Chondrocyte (in vitro differentiated cells): ENCODE results near the gene RELCH. TPM values are rescaled to one million over a fixed set of nuclear protein-coding genes. Genes with fewer than 3 reads are reported as not detected.
A peak's percentile ranks its signal among the peaks of the same experiment; 100 is the strongest.

Experiments used
- DNase-seq: peaks from one replicate; pipeline ENCODE4 v3.0.0; 2021; ENCODE audit warnings: mixed read lengths, low spot score
- H3K27ac Mint-ChIP-seq: one replicate; pipeline ENCODE4 v1.8.0; 2021; ENCODE audit warnings: mild to moderate bottlenecking, moderate library complexity, mixed read lengths; ENCODE audit not compliant: unreplicated experiment
- H3K27me3 Mint-ChIP-seq: 2 replicates; pipeline ENCODE4 v1.8.0; 2021; ENCODE audit warnings: low read depth, mixed read lengths
- H3K36me3 Mint-ChIP-seq: 2 replicates; pipeline ENCODE4 v1.8.0; 2021; ENCODE audit warnings: low read depth, mixed read lengths
- H3K4me1 Mint-ChIP-seq: 2 replicates; pipeline ENCODE4 v1.8.0; 2021; ENCODE audit warnings: low read depth, mild to moderate bottlenecking, mixed read lengths
- H3K4me3 Mint-ChIP-seq: one replicate; pipeline ENCODE4 v1.8.0; 2021; ENCODE audit warnings: mild to moderate bottlenecking, moderate library complexity, mixed read lengths; ENCODE audit not compliant: unreplicated experiment
- H3K9me3 Mint-ChIP-seq: 2 replicates; pipeline ENCODE4 v1.8.0; 2021; ENCODE audit warnings: low read depth, mixed read lengths
- CTCF ChIP-seq: fragments of 200-600 bp; sonication (generic); IDR thresholded peaks from 2 replicates; pipeline ENCODE4 v1.5.0; 2021; ENCODE audit warnings: antibody characterized with exemption, mild to moderate bottlenecking, moderate library complexity
- total RNA-seq: library from RNA; stranded (reverse); gene quantifications from 3 replicates; pipeline ENCODE4 v1.2.1, GENCODE V29; 2021

Gene RELCH
- total RNA-seq, 1 donor from 2014 or later, result 15.2 TPM

GRCh38 chr18:62248313-62248712, 61.3 kb downstream of the RELCH start:
- Mint-ChIP-seq H3K27me3 (no peaks in the 10 kb centered on the region), H3K36me3 (peaks cover 3% of the 10 kb centered on the region), H3K9me3 (no peaks in the 10 kb centered on the region), H3K4me3 (no peak overlapping the region), H3K27ac (no peak overlapping the region), H3K4me1 (peaks cover 9% of the 10 kb centered on the region)
- TF ChIP-seq CTCF, result no peak
- no peak for DNase-seq

DNA sequence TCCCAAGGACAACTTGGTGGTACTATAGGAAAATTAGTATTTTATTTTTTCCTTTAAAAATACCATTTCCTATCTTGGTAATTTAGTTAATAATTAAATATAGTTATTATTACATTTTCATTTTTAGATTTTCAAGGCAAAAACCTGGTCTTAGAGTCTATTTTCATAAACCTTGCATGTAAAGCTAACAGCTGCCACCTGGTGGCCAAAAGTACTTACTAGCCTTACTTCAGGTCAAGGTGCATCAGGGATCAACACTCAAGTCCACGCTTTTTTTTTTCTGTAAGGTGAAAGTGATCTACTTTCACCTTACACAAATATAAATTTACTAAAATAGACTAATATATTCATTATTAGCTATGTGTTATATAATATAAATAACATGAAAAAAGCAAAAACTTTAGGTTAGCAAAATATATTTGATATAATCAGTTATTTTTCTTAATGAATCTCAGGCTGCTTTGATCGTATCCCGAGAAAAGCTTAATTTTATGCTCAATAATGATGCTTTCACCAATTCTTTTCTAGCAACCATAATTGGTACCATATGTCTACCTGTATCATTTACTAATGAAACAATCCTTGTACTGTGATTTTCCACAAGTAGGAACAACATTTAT, 62.5 kb downstream of the RELCH start:
- Mint-ChIP-seq H3K4me1 (peaks cover 9% of the 10 kb centered on the region), H3K4me3 (no peak overlapping the region), H3K27ac (no peak overlapping the region), H3K36me3 (peaks cover 2% of the 10 kb centered on the region), H3K27me3 (no peaks in the 10 kb centered on the region), H3K9me3 (no peaks in the 10 kb centered on the region)
- peak; percentile 98 for TF ChIP-seq CTCF
- no peak for DNase-seq

DNA sequence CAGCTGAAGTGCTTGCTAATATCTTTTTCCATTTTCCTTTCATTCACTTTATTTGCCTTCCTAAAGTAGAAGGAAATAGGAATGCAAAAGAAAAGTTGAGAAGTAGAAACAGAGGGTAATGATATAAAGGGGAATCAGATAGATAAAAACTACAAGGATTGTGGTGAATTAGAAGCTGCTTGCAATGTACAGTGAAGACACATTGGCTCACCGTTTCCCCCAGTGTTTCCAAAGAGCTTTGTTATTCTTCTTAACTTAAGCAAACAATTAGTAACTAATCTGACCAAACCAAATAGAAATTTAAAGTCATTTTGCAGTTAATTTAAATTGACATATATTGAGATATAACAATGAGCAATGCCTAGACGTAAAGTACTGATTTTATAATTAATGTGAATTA, 63.4 kb downstream of the RELCH start:
- Mint-ChIP-seq H3K9me3 (no peaks in the 10 kb centered on the region), H3K27ac (no peak overlapping the region), H3K36me3 (peaks cover 3% of the 10 kb centered on the region), H3K4me3 (no peak overlapping the region), H3K27me3 (no peaks in the 10 kb centered on the region), H3K4me1 (peaks cover 9% of the 10 kb centered on the region)
- no peak for DNase-seq
- TF ChIP-seq CTCF, result no peak

GRCh38 chr18:62258093-62258492, 71.0 kb downstream of the RELCH start:
- DNase-seq, result no peak
- peaks cover 27% of the 10 kb centered on the region for H3K36me3 Mint-ChIP-seq
- H3K4me1 Mint-ChIP-seq, result no peaks in the 10 kb centered on the region
- no peak overlapping the region for H3K4me3 Mint-ChIP-seq
- no peaks in the 10 kb centered on the region for H3K27me3 Mint-ChIP-seq
- TF ChIP-seq CTCF, result no peak
- H3K27ac Mint-ChIP-seq, result no peak overlapping the region
- H3K9me3 Mint-ChIP-seq, result no peaks in the 10 kb centered on the region

GRCh38 chr18:62258616-62259015, 71.6 kb downstream of the RELCH start:
- no peak for DNase-seq
- Mint-ChIP-seq H3K4me3 (no peak overlapping the region), H3K4me1 (no peaks in the 10 kb centered on the region), H3K36me3 (peaks cover 27% of the 10 kb centered on the region), H3K27ac (no peak overlapping the region), H3K9me3 (no peaks in the 10 kb centered on the region), H3K27me3 (no peaks in the 10 kb centered on the region)
- no peak for TF ChIP-seq CTCF
